ENCODE results near the gene UBTD2.

Gene UBTD2

DNA sequence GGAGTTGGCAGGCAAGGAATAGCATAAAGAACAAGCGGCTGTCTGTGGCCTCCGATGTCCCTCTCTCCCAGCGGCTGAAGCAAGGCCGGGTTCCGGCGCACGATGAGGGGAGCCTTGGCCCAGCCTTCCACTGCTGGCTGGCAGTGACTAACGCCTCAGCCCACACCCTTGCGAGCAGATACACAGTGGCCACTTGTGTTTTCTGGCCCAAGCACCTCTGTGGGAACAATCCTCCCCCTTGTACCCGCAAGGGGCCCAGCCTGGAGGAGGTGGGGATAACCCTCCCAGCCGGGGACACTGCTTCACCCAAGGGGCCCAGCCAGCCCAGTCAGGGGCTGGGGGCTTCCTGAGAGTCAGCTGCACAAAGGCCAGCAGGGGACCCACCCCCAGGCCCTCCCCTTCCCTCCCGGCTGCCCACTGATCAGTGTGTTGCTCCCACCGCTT, 118.8 kb downstream of the UBTD2 start:
- FAIRE-seq (no peak), DNase-seq (ENCODE audit: insufficient read length, low spot score) (no peak)
- TF ChIP-seq, protein P1, sequence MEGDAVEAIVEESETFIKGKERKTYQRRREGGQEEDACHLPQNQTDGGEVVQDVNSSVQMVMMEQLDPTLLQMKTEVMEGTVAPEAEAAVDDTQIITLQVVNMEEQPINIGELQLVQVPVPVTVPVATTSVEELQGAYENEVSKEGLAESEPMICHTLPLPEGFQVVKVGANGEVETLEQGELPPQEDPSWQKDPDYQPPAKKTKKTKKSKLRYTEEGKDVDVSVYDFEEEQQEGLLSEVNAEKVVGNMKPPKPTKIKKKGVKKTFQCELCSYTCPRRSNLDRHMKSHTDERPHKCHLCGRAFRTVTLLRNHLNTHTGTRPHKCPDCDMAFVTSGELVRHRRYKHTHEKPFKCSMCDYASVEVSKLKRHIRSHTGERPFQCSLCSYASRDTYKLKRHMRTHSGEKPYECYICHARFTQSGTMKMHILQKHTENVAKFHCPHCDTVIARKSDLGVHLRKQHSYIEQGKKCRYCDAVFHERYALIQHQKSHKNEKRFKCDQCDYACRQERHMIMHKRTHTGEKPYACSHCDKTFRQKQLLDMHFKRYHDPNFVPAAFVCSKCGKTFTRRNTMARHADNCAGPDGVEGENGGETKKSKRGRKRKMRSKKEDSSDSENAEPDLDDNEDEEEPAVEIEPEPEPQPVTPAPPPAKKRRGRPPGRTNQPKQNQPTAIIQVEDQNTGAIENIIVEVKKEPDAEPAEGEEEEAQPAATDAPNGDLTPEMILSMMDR (IDR thresholded peaks at IDR 0.05; ENCODE audit: insufficient read depth, missing control alignments) = no peak

DNA sequence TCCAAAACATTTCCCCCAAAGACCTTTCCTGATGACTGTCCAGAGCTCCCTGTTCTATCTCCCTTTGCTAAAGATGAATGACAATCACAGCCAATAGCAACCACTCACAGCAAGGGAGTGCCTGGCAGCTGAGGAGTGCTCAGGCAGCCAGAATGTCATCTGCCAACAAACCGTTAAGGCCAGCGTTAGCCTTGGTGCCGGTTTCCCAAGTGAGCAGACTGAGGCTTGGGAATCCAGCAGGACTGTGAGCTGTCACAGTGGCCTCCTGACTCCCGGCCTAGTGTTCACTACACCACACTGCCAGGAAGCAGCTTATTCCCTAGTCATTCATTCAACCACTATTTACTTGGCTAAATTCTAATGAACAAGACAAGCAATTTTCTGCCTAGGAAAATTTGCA, 120.2 kb downstream of the UBTD2 start:
- no peak for DNase-seq (ENCODE audit: insufficient read length, low spot score)
- FAIRE-seq = no peak
- TF ChIP-seq, protein P1 (IDR thresholded peaks at IDR 0.05; ENCODE audit: insufficient read depth, missing control alignments) = no peak

DNA sequence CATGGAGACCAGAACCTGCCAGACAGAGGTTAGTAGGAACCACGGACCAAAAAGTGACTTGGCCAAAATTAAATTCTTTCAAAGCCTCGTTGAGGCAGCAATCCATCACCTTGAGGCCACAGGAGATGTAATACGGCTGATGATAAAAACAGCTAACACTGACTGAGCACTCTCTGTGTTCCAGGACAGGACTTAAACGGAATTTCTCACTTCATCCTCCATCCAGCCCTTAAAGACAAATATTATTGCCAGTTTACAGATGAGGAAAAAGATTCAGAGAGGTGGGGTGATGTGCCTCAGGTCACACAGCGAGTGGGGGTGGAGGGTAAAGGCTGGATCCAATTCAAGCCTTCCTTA, 120.6 kb downstream of the UBTD2 start:
- TF ChIP-seq, protein P1 (IDR thresholded peaks at IDR 0.05; ENCODE audit: insufficient read depth, missing control alignments) = no peak
- FAIRE-seq (no peak), DNase-seq (ENCODE audit: insufficient read length, low spot score) (no peak)

DNA sequence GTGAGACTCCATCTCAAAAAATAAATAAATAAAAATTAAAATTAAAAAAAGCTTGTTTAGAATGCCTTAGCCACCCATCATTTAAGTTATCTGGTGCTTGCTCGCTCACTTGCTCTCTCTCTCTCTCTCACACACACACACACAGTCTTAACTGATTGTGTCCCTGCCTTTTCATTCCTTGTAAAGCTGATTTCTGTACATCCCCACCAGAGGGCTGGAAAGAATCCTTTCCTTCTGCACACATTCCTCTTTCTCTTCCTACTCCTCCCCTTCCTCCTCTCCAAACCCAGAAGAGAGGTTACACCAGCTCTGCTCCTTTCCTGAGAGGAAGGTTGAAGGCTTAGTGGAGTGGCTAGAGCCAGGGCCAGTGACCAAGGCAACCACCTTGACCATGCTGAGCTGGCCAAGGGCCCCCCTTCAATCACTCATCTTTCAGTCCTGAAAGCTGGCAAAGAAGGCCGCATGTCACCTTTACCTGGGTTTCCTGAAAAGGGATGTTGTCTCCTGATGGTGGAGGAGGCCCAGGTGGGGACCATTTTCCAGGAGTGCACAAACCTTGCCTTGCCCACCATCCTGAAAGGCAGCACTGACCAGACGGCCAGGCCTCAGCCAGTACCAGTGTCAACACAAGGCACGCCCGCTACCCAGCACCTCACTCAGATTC, 121.1 kb downstream of the UBTD2 start:
- DNase-seq (ENCODE audit: insufficient read length, low spot score) = no peak
- TF ChIP-seq, protein P1 (IDR thresholded peaks at IDR 0.05; ENCODE audit: insufficient read depth, missing control alignments) = no peak
- FAIRE-seq = no peak

DNA sequence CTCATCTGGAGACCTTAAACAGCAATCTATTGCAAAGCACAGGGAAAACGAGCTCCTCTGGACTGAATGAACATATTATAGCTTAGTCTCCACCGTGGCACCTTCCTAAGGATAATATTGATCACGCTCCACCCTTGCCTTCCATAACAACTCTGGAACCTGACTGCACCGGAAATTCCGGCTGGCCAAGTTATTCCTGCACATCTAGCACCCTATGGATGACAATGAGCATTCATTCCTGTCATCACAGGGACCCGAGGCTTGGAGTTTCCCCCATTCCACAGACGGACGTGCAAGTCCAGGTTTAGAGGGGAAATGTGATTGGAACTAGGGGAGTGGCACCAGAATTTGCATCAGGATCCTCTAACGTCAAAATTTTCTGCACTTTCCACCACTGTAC, 123.1 kb downstream of the UBTD2 start:
- DNase-seq (ENCODE audit: insufficient read length, low spot score) = no peak
- TF ChIP-seq, protein P1 (IDR thresholded peaks at IDR 0.05; ENCODE audit: insufficient read depth, missing control alignments) = no peak
- FAIRE-seq = no peak
